ENCODE measurements around the gene ZSCAN25. TPM values are rescaled to one million over a fixed set of nuclear protein-coding genes. Genes with fewer than 3 reads are reported as not detected.

ZSCAN25 gene
- total RNA-seq, 1 experiment from 2014 or later: 12.1 TPM

Other genes with a start within 250 kb of the ZSCAN25 start
- gene ARPC1B, start 242.2 kb upstream of the ZSCAN25 start, total RNA-seq (2014; rRNA removed; shearing (Covaris generic)): 549 and 731 TPM in 2 replicates
- gene PDAP1, start 208.3 kb upstream of the ZSCAN25 start, total RNA-seq (2014; rRNA removed; shearing (Covaris generic)): 236 and 279 TPM in 2 replicates
- 180 and 228 TPM in 2 replicates for gene BUD31, start 208.0 kb upstream of the ZSCAN25 start, total RNA-seq (2014; rRNA removed; shearing (Covaris generic))
- gene PTCD1, start 178.1 kb upstream of the ZSCAN25 start, total RNA-seq (2014; rRNA removed; shearing (Covaris generic)): 13.2 and 38.5 TPM in 2 replicates
- 32.0 and 39.0 TPM in 2 replicates for gene CPSF4, start 178.0 kb upstream of the ZSCAN25 start, total RNA-seq (2014; rRNA removed; shearing (Covaris generic))
- 430 and 1,432 TPM in 2 replicates for gene ATP5MF, start 150.8 kb upstream of the ZSCAN25 start, total RNA-seq (2014; rRNA removed; shearing (Covaris generic))
- 9.6 and 19.0 TPM in 2 replicates for gene ZNF789, start 144.1 kb upstream of the ZSCAN25 start, total RNA-seq (2014; rRNA removed; shearing (Covaris generic))
- gene ZNF394, start 116.7 kb upstream of the ZSCAN25 start, total RNA-seq (2014; rRNA removed; shearing (Covaris generic)): 23.7 and 26.8 TPM in 2 replicates
- gene ZKSCAN5, start 112.3 kb upstream of the ZSCAN25 start, total RNA-seq (2014; rRNA removed; shearing (Covaris generic)): 16.2 and 17.9 TPM in 2 replicates
- gene FAM200A, start 64.8 kb upstream of the ZSCAN25 start, total RNA-seq (2014; rRNA removed; shearing (Covaris generic)): 11.4 and 12.3 TPM in 2 replicates
- 90.2 and 92.1 TPM in 2 replicates for gene ZNF655, start 58.3 kb upstream of the ZSCAN25 start, total RNA-seq (2014; rRNA removed; shearing (Covaris generic))
- not detected in 2 replicates for gene TMEM225B, start 18.7 kb upstream of the ZSCAN25 start, total RNA-seq (2014; rRNA removed; shearing (Covaris generic))
- 1.9 and 3.8 TPM in 2 replicates for gene CYP3A5, start 63.0 kb downstream of the ZSCAN25 start, total RNA-seq (2014; rRNA removed; shearing (Covaris generic))
- not detected in 2 replicates for gene CYP3A7, start 118.2 kb downstream of the ZSCAN25 start, total RNA-seq (2014; rRNA removed; shearing (Covaris generic))
- not detected in 2 replicates for gene CYP3A4, start 167.2 kb downstream of the ZSCAN25 start, total RNA-seq (2014; rRNA removed; shearing (Covaris generic))
- gene CYP3A43, start 211.1 kb downstream of the ZSCAN25 start, total RNA-seq (2014; rRNA removed; shearing (Covaris generic)): not detected in 2 replicates

All from A172 (cell line).